Stimulated activated CD4-positive, alpha-beta T cell treated with anti-CD3 and anti-CD28 coated beads, Interleukin-15, amount 100 ng/mL, for 24 hours (primary cell): ENCODE results near the gene NEDD4L.
"Not testable (repeated sequence)": the region's sequence is repeated elsewhere in the genome, so short reads cannot be mapped to it uniquely, and the experiment has no call there.

ENCODE experiments used
- DNase-seq: peaks from one replicate; pipeline ENCODE4 v3.0.0-alpha.2; 2020

Gene NEDD4L

GRCh38 chr18:58275176-58275575, 231.2 kb downstream of the NEDD4L start:
- DNase-seq = no peak

GRCh38 chr18:58276789-58277739, 233.0 kb downstream of the NEDD4L start:
- DNase-seq = no peak

- no peak for DNase-seq
These were observed 235.6 kb downstream of the NEDD4L start for GRCh38 chr18:58279504-58280175.

GRCh38 chr18:58280191-58280590, 236.2 kb downstream of the NEDD4L start:
- DNase-seq = no peak

GRCh38 chr18:58282872-58283271, 238.8 kb downstream of the NEDD4L start:
- DNase-seq = not testable (repeated sequence)

- DNase-seq = no peak
These were observed 240.8 kb downstream of the NEDD4L start for GRCh38 chr18:58284699-58285448.

- DNase-seq = no peak
These were observed 241.6 kb downstream of the NEDD4L start for GRCh38 chr18:58285449-58286130.

GRCh38 chr18:58286632-58287352, 242.8 kb downstream of the NEDD4L start:
- DNase-seq = no peak

GRCh38 chr18:58287353-58288274, 243.6 kb downstream of the NEDD4L start:
- DNase-seq = no peak

- DNase-seq = no peak
These were observed 245.1 kb downstream of the NEDD4L start for GRCh38 chr18:58288921-58289797.

- DNase-seq = no peak
These were observed 246.2 kb downstream of the NEDD4L start for GRCh38 chr18:58290116-58290695.

GRCh38 chr18:58291131-58291530, 247.1 kb downstream of the NEDD4L start:
- no peak for DNase-seq

GRCh38 chr18:58292638-58293037, 248.6 kb downstream of the NEDD4L start:
- DNase-seq = no peak

GRCh38 chr18:58297198-58297597, 253.2 kb downstream of the NEDD4L start:
- no peak for DNase-seq

GRCh38 chr18:58298251-58299134, 254.5 kb downstream of the NEDD4L start:
- DNase-seq = no peak

GRCh38 chr18:58299135-58299473, 255.1 kb downstream of the NEDD4L start:
- DNase-seq = no peak

- no peak for DNase-seq
These were observed 255.9 kb downstream of the NEDD4L start for GRCh38 chr18:58299936-58300335.

GRCh38 chr18:58300867-58301266, 256.8 kb downstream of the NEDD4L start:
- no peak for DNase-seq

GRCh38 chr18:58302811-58303210, 258.8 kb downstream of the NEDD4L start:
- DNase-seq = peak; percentile 28
